ENCODE measurements around the gene PDCD6IP.
"Not testable (repeated sequence)": the region's sequence is repeated elsewhere in the genome, so short reads cannot be mapped to it uniquely, and the experiment has no call there.

The PDCD6IP gene

GRCh38 chr3:33855407-33855806, 57.0 kb downstream of the PDCD6IP start:
- DNase-seq = peak in 1 of 5 donors; percentile 12

DNA sequence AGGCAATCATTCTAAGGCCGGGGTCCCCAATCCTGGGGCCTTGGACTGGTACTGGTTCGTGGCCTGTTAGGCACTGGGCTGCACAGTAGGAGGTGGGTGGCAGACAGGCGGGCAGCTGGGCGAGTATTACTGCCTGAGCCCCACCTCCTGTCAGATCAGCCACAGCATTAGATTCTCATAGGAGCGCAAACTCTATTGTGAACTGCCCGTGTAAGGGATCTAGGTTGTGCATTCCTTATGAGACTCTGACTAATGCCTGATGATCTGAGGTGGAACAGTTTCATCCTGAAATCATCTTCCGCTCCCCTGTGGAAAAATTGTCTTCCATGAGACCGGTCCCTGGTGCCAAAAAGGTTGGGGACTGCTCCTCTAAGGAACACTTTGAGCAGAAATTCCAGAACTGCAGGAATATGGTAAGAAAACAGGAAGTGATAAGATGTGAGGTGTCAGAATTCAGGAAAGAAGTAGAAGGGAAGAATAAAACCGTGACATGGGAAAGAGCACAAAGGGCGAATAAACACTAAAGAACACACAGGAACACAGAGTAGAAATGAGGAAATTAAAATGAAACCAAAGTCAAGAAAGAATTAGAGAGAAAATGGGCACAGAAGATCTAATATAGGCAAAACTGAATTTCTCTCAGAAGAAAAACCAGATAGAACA, 57.6 kb downstream of the PDCD6IP start:
- DNase-seq = no peak

DNA sequence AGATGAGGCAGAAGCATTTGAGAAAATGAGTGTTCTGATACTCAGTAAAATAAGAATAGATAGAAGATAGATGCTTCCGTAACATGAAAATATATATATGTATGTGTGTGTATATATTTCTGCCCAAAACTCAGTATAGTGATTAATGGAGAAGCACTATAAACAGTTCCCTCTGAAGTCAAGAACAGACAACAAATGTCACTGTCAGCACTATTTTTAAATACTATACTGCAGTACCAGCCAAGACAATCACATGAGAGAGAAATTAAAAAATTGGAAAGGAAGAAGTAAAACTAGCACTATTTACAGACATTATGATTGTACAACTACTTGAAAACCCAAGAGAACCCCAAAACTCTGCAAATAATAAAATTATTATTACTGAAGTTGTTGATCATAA, 59.3 kb downstream of the PDCD6IP start:
- DNase-seq = not testable (repeated sequence)

DNA sequence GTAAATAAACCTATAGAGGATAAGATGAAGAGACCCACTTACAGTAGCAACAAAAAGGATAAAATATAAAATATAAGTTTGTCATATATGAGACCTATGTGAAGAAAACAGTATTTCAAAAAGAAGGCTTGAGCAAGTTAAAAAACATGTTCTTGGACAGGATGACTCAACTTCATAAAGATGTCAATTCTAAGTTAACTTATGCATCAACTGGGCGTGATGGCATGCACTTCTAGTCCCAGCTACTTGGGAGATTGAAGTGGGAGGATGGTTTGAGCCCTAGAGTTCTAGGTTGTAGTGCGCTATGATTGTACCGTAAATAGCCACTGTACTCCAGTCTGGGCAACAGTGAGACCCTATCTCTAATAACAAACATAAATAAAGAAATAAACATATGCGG, 59.7 kb downstream of the PDCD6IP start:
- no peak for DNase-seq

GRCh38 chr3:33860373-33861050, 62.1 kb downstream of the PDCD6IP start:
- DNase-seq = no peak

DNA sequence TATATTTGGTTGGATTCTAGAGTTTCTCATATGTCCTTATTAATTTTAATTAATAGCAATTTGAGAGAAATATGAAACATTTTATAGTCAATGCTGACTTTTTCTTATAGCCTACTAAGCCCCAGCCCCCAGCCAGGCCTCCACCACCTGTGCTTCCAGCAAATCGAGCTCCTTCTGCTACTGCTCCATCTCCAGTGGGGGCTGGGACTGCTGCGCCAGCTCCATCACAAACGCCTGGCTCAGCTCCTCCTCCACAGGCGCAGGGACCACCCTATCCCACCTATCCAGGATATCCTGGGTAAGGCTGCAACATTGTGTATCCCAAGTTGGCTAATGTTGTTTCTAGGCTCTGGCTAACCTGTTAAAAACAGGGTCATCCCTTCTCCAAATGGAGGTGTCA, 66.7 kb downstream of the PDCD6IP start:
- no peak for DNase-seq

DNA sequence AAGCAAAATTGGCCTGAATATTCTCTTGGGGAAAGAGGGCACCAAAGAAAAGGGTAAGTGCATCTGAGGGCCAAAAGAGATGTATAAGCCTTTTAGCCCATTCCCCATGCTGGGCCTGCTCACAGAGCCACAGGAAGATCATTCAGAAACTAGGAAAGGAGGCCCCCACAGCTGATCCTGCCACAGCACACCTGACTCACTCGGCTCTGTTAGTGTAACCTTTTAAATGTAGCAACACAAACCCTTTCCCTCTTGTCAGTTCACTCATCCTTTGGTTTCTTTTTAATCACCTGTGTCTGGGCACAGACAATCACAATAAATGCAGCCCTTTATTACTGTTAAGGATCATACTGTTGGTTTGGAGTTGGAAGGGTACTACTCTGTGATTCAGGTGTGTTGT, 69.9 kb downstream of the PDCD6IP start:
- DNase-seq = no peak

GRCh38 chr3:33869977-33870376, 71.5 kb downstream of the PDCD6IP start:
- DNase-seq = no peak

GRCh38 chr3:33874815-33875214, 76.4 kb downstream of the PDCD6IP start:
- no peak for DNase-seq

DNA sequence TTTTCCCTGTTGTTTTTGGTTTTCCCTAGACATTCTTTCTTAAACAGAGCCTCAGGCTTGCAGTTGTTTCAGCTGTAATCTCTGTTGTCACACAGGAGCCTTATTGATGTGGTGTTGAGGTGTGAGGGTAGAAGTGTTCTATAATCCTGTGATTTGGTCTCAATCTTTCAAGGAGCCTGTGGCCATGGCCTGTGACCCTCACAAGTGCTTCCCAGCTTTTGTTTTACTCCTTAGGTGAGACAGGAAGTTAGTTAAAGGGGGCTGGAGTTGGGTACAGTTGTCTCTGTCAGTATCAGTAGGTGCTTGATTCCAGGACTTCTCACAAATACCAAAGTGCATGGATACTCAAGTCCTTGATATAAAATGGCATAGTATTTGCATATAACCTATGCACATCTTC, 77.2 kb downstream of the PDCD6IP start:
- DNase-seq = no peak

GRCh38 chr3:33877187-33877586, 78.8 kb downstream of the PDCD6IP start:
- no peak for DNase-seq

GRCh38 chr3:33879540-33879939, 81.1 kb downstream of the PDCD6IP start:
- DNase-seq = no peak

DNA sequence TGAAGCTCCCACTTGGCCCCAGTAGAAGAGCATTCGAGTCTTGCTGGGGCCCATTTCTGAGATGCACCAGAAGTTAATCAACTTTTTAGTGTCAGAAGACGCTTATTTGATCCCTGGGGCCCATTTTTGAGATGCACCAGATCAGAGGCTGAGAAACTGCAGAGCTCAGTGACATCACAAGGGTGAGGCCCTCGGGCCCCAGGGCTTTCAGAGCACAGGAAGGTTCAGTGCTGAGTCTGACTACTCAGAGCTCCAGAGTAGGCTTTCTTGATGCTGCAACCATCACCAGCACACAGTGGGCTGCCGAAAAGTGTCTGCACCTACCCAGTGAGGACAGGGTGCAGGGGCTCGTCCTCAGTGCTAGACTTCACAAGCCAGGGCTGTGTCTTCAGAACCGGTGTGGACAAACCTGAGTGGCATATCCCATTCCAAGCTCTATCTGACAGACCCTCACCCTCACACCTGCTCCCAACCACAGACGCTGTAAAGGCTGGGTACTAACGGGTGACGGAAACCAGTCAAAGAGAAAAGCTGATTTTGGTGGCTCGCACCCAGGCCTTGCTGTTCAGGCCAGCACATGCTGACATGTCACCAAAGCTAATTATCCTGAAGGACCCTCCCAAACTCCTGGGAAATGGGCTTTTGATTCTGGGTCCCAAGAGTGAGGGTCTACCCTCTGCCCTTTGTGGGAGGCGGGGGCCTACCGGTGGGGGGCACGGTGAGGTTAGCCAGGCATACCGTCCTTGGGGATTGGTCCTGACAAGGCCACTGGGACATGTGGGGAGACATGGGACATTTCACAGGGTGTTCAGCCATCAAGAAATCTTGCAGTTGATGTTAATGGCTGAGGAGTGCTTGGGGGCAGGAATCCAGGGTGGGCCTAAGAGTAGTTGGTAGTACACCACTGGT, 83.0 kb downstream of the PDCD6IP start:
- DNase-seq = no peak

DNA sequence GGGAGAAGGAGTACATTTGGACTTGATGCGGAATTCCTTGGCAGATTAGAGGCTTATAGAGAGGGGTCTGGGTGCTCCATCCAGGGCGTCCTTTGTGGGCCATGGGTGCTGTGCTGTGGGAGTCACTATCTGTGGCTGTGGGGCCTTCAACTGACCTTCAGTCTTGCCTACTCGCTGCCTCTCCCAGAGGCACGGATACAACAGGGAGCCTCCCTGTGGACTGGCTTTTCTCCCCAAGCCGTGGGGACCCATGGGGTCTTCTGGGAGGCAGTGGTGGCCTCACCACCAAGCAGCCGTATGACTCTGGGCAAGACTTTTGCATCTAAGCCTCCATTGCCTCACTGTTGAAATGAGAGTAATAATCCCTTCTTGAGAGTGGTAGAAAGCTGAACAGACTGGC, 83.9 kb downstream of the PDCD6IP start:
- no peak for DNase-seq

DNA sequence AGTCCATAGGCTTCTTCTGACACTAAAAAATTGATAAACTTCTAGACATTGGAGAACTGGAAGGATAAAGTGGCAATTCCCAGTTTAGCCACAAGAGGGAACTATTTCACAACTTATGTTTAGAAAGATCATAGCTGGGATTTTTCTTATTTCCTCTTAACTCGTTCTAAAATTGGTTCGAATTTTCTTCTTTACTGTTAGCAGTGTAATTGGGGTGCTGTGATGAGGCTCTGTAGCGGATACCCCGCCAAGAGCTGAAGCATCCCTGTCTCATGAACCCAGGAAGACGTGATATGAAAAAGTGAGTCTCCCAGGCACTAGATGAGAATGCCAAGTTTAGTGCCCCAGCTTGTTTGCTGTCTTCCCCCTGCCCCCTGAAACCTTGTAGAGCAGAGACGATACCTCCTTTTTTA, 85.1 kb downstream of the PDCD6IP start:
- DNase-seq = peak in 2 of 5 donors; percentile 14 to 21

GRCh38 chr3:33883951-33884561, 85.6 kb downstream of the PDCD6IP start:
- DNase-seq = no peak

DNA sequence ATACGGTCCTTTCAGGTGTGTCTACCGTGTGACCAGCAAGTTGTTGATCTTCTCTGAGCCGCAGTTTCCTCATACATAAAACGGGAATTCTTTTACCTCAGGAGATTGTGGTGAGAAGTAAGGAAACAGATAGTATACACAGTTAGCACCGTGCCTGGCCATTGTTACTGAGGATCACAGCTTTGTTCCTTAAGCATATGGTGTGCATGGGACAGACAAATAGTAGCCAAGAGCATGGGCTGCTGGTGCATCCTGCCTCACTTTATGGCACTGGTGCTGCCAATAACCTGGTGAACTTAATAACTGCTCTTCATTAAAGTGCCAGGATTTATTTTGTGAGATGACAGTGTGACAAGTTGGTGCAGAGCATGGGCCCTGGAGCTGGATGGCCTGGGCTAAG, 86.3 kb downstream of the PDCD6IP start:
- no peak for DNase-seq

GRCh38 chr3:33885496-33885895, 87.1 kb downstream of the PDCD6IP start:
- no peak for DNase-seq

GRCh38 chr3:33886015-33886414, 87.6 kb downstream of the PDCD6IP start:
- DNase-seq = no peak

DNA sequence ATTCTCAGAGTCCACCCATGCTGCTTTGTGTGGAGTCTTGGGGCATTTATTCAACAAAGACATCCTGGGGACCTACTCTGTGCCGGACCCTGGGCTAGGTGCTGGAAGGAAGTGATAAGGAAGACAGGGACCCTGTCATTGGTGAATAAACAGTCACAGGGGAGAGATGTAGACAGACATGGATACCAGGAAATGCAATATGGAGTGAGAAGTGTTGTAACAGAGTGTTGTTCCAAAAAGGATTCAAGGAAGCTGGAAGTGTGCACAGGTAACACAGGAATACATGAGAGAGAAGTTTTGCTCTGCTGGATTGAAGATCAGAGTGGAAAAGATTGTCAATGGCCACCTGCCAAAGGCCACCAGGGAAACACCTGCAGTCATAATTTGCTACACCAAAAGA, 89.0 kb downstream of the PDCD6IP start:
- DNase-seq = no peak

- DNase-seq = no peak
Measured at GRCh38 chr3:33889394-33890039, 91.1 kb downstream of the PDCD6IP start.

DNA sequence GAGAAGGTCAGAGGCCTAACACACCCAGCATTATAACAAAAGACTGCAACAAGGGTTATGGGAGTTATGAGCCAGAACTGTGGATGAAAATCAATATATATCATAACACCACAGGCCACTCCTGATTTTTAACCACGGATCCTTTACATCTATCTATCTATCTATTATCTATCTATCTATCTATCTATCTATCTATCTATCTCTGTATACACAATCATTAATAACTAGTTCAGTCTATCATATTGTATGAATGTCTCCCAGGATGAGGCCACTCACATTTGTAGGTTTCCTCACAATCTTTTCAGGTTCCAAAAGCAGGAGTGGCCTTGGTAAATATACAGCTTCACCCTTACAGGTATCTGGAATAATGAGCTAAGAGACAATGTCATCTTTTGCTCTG, 94.2 kb downstream of the PDCD6IP start:
- no peak for DNase-seq

DNA sequence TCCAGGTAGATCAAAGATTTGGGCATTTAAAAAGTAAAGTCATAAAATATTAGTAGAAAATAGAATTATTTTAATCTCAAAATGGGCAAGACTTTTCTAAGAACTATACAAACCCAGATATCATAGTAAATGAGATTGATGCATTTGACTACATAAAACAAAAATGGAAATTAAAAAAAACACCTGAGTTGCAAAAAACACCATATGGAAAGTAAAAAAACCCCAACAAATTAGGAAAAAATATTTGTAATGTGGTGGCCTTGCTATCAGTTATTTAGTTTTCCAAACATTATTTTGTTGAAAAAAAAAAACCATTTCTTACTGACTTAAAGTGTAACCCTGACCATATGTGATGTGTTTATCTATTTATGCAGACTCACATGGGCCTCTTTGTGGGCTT, 97.2 kb downstream of the PDCD6IP start:
- DNase-seq = no peak

Data from T-helper 1 cell (primary cell).